GM23338 (cell line): ENCODE data around the gene ATP2B1.

Source experiments
- CREB1 ChIP-seq: fragments of 250-450 bp; sonication (Bioruptor Pico); IDR thresholded peaks from 2 replicates; pipeline ENCODE4 v1.5.0; 2020; ENCODE audit warnings: low read depth, mild to moderate bottlenecking, moderate library complexity
- EZH2 ChIP-seq: fragments of 200-600 bp; sonication (generic); IDR thresholded peaks from one replicate; pipeline ENCODE4 v1.8.0; 2017; ENCODE audit warnings: antibody characterized with exemption, mild to moderate bottlenecking, low read depth; ENCODE audit not compliant: unreplicated experiment
- TF ChIP-seq, protein P1 (sequence below), 2 experiments: fragments of 200-600 bp in 1 of 2; sonication (generic) in 1 of 2; conservative IDR thresholded peaks; 2 replicates each; pipeline versions ENCODE4 v1.5.1 to v1.6.1; 2016 to 2017; ENCODE audit warnings: antibody characterized with exemption in 2 of 2, low read depth in 2 of 2, mild to moderate bottlenecking in 2 of 2, moderate library complexity in 1 of 2

DNA sequence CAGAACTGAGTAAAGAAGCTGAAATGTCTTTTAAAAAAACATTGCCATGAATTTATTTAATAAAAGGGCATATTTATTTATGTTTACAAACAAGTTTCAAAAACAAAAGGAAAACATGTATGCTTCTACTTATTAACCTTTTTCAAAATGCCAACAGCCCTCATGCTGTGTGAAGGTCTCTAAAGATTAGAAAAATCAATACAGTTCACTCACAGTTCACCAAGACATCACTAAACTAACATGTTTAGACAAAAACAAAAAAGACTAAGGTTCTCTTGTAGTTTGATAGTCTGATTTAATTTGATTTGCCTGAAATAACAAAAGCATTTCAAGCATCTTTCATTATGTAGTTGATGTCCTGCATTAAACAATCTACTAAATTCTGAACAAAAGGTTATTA lies 118.9 kb downstream of the ATP2B1 start:
- no peak for TF ChIP-seq CREB1 (CRISPR knock-in tag)
- TF ChIP-seq, protein P1, sequence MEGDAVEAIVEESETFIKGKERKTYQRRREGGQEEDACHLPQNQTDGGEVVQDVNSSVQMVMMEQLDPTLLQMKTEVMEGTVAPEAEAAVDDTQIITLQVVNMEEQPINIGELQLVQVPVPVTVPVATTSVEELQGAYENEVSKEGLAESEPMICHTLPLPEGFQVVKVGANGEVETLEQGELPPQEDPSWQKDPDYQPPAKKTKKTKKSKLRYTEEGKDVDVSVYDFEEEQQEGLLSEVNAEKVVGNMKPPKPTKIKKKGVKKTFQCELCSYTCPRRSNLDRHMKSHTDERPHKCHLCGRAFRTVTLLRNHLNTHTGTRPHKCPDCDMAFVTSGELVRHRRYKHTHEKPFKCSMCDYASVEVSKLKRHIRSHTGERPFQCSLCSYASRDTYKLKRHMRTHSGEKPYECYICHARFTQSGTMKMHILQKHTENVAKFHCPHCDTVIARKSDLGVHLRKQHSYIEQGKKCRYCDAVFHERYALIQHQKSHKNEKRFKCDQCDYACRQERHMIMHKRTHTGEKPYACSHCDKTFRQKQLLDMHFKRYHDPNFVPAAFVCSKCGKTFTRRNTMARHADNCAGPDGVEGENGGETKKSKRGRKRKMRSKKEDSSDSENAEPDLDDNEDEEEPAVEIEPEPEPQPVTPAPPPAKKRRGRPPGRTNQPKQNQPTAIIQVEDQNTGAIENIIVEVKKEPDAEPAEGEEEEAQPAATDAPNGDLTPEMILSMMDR (conservative IDR thresholded peaks at IDR 0.05; ENCODE audit: low read depth in 2 of 2): no peak
- no peak for TF ChIP-seq EZH2
